ENCODE results near the gene KAZN.

Gene KAZN

DNA sequence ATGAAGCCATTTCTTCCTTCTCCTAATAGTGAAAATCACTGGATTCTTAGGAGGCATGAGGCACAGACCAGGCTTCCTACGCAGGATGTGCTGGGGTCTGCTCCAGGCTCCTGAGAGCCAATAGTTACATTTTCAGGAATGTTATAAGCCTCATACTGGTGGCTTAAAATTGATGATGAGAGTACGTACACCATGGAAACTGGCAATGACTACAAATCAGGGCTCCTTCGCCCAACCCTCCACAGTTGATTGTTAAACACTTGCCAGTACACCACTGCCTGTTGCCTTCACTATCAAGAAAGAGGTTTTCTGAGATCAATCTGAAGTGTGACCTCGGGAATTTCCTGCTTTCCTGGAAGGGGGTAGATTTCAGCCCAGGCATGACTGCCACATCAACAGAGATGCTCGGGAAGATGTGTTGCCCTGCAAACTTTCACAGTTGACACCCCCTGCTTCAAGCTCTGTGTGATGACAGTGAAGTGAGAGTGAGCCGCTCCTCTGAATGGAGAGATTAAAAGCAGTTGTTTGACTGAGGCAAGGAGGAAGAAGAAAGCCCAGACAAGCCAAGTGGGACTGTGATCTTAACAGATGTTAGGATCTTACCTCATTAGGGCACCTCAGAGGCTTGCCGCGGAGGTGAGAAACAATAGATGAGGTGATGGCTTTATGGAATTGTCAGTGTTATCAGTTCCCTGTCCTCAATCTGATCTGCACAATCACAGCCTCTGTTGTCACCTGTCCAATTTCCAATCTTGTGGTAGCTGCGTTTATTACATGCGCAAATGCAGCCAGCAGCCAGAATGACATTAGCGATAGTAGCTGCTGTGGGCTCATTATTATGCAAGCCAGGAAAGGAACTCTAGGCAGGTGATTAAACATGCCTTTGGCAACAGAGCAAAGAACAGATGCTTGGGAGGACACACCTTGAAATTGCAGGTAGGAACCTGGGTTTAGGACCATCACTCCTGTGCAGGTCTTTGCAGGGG, 277.3 kb downstream of the KAZN start (continued):
- TF ChIP-seq, protein P1, sequence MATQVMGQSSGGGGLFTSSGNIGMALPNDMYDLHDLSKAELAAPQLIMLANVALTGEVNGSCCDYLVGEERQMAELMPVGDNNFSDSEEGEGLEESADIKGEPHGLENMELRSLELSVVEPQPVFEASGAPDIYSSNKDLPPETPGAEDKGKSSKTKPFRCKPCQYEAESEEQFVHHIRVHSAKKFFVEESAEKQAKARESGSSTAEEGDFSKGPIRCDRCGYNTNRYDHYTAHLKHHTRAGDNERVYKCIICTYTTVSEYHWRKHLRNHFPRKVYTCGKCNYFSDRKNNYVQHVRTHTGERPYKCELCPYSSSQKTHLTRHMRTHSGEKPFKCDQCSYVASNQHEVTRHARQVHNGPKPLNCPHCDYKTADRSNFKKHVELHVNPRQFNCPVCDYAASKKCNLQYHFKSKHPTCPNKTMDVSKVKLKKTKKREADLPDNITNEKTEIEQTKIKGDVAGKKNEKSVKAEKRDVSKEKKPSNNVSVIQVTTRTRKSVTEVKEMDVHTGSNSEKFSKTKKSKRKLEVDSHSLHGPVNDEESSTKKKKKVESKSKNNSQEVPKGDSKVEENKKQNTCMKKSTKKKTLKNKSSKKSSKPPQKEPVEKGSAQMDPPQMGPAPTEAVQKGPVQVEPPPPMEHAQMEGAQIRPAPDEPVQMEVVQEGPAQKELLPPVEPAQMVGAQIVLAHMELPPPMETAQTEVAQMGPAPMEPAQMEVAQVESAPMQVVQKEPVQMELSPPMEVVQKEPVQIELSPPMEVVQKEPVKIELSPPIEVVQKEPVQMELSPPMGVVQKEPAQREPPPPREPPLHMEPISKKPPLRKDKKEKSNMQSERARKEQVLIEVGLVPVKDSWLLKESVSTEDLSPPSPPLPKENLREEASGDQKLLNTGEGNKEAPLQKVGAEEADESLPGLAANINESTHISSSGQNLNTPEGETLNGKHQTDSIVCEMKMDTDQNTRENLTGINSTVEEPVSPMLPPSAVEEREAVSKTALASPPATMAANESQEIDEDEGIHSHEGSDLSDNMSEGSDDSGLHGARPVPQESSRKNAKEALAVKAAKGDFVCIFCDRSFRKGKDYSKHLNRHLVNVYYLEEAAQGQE (tag by site-specific recombination; IDR thresholded peaks at IDR 0.05), result no peak
- TF ChIP-seq ZNF529 (tag by site-specific recombination; IDR thresholded peaks at IDR 0.05; ENCODE audit: insufficient replicate concordance) (no peak), ZNF169 (tag by site-specific recombination; IDR thresholded peaks at IDR 0.05) (no peak), ZNF426 (tag by site-specific recombination; IDR thresholded peaks at IDR 0.05) (no peak), ZNF248 (tag by site-specific recombination; IDR thresholded peaks at IDR 0.05) (no peak), ZNF510 (tag by site-specific recombination; IDR thresholded peaks at IDR 0.05; ENCODE audit: insufficient replicate concordance) (no peak), ZFP41 (tag by site-specific recombination; IDR thresholded peaks at IDR 0.05; ENCODE audit: borderline replicate concordance) (no peak), KLF10 (tag by site-specific recombination; IDR thresholded peaks at IDR 0.05) (no peak), ZNF24 (tag by site-specific recombination; IDR thresholded peaks at IDR 0.05) (no peak), ZNF19 (tag by site-specific recombination; IDR thresholded peaks at IDR 0.05; ENCODE audit: low read depth) (no peak)
- TF ChIP-seq, protein P2, sequence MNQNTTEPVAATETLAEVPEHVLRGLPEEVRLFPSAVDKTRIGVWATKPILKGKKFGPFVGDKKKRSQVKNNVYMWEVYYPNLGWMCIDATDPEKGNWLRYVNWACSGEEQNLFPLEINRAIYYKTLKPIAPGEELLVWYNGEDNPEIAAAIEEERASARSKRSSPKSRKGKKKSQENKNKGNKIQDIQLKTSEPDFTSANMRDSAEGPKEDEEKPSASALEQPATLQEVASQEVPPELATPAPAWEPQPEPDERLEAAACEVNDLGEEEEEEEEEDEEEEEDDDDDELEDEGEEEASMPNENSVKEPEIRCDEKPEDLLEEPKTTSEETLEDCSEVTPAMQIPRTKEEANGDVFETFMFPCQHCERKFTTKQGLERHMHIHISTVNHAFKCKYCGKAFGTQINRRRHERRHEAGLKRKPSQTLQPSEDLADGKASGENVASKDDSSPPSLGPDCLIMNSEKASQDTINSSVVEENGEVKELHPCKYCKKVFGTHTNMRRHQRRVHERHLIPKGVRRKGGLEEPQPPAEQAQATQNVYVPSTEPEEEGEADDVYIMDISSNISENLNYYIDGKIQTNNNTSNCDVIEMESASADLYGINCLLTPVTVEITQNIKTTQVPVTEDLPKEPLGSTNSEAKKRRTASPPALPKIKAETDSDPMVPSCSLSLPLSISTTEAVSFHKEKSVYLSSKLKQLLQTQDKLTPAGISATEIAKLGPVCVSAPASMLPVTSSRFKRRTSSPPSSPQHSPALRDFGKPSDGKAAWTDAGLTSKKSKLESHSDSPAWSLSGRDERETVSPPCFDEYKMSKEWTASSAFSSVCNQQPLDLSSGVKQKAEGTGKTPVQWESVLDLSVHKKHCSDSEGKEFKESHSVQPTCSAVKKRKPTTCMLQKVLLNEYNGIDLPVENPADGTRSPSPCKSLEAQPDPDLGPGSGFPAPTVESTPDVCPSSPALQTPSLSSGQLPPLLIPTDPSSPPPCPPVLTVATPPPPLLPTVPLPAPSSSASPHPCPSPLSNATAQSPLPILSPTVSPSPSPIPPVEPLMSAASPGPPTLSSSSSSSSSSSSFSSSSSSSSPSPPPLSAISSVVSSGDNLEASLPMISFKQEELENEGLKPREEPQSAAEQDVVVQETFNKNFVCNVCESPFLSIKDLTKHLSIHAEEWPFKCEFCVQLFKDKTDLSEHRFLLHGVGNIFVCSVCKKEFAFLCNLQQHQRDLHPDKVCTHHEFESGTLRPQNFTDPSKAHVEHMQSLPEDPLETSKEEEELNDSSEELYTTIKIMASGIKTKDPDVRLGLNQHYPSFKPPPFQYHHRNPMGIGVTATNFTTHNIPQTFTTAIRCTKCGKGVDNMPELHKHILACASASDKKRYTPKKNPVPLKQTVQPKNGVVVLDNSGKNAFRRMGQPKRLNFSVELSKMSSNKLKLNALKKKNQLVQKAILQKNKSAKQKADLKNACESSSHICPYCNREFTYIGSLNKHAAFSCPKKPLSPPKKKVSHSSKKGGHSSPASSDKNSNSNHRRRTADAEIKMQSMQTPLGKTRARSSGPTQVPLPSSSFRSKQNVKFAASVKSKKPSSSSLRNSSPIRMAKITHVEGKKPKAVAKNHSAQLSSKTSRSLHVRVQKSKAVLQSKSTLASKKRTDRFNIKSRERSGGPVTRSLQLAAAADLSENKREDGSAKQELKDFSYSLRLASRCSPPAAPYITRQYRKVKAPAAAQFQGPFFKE (tag by site-specific recombination; IDR thresholded peaks at IDR 0.05; ENCODE audit: borderline replicate concordance), result no peak
- TF ChIP-seq, protein P3, sequence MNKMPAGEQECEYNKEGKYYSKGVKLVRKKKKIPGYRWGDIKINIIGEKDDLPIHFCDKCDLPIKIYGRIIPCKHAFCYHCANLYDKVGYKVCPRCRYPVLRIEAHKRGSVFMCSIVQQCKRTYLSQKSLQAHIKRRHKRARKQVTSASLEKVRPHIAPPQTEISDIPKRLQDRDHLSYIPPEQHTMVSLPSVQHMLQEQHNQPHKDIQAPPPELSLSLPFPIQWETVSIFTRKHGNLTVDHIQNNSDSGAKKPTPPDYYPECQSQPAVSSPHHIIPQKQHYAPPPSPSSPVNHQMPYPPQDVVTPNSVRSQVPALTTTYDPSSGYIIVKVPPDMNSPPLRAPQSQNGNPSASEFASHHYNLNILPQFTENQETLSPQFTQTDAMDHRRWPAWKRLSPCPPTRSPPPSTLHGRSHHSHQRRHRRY (tag by site-specific recombination; IDR thresholded peaks at IDR 0.05), result no peak
- TF ChIP-seq, protein P4, sequence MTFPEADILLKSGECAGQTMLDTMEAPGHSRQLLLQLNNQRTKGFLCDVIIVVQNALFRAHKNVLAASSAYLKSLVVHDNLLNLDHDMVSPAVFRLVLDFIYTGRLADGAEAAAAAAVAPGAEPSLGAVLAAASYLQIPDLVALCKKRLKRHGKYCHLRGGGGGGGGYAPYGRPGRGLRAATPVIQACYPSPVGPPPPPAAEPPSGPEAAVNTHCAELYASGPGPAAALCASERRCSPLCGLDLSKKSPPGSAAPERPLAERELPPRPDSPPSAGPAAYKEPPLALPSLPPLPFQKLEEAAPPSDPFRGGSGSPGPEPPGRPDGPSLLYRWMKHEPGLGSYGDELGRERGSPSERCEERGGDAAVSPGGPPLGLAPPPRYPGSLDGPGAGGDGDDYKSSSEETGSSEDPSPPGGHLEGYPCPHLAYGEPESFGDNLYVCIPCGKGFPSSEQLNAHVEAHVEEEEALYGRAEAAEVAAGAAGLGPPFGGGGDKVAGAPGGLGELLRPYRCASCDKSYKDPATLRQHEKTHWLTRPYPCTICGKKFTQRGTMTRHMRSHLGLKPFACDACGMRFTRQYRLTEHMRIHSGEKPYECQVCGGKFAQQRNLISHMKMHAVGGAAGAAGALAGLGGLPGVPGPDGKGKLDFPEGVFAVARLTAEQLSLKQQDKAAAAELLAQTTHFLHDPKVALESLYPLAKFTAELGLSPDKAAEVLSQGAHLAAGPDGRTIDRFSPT (tag by site-specific recombination; IDR thresholded peaks at IDR 0.05), result no peak
- TF ChIP-seq, protein P5, sequence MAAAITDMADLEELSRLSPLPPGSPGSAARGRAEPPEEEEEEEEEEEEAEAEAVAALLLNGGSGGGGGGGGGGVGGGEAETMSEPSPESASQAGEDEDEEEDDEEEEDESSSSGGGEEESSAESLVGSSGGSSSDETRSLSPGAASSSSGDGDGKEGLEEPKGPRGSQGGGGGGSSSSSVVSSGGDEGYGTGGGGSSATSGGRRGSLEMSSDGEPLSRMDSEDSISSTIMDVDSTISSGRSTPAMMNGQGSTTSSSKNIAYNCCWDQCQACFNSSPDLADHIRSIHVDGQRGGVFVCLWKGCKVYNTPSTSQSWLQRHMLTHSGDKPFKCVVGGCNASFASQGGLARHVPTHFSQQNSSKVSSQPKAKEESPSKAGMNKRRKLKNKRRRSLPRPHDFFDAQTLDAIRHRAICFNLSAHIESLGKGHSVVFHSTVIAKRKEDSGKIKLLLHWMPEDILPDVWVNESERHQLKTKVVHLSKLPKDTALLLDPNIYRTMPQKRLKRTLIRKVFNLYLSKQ (tag by site-specific recombination; IDR thresholded peaks at IDR 0.05; ENCODE audit: borderline replicate concordance), result no peak

Measured in HEK293 (cell line).